Hematopoietic multipotent progenitor cell (in vitro differentiated cells): ENCODE measurements around the gene ORC2. TPM values are rescaled to one million over a fixed set of nuclear protein-coding genes. Genes with fewer than 3 reads are reported as not detected.
A peak's percentile ranks its signal among the peaks of the same experiment; 100 is the strongest.
"Not testable (repeated sequence)": the region's sequence is repeated elsewhere in the genome, so short reads cannot be mapped to it uniquely, and the experiment has no call there.

Source experiments
- DNase-seq, 3 donors: peaks; one replicate each; pipeline ENCODE4 v3.0.0-alpha.2; 2011 to 2015; ENCODE audit warnings: low read depth in 2 of 3, low spot score in 2 of 3
- total RNA-seq: library from RNA; depleted of rRNA; stranded (reverse); fragments of >200 nt; gene quantifications from one replicate; pipeline ENCODE4 v1.2.3, GENCODE V29; 2012

ORC2 gene
- total RNA-seq, 1 donor: 7.5 TPM

GRCh38 chr2:200943527-200944105 is 19.8 kb downstream of the ORC2 start:
- DNase-seq: no peak

GRCh38 chr2:200939832-200940231 is 23.6 kb downstream of the ORC2 start:
- no peak for DNase-seq

GRCh38 chr2:200930947-200931626 is 32.4 kb downstream of the ORC2 start:
- DNase-seq: no peak

GRCh38 chr2:200929334-200930249 is 33.9 kb downstream of the ORC2 start:
- DNase-seq: no peak

GRCh38 chr2:200922439-200922838 is 41.0 kb downstream of the ORC2 start:
- DNase-seq: no peak

- no peak for DNase-seq
These were observed 49.8 kb downstream of the ORC2 start for GRCh38 chr2:200913654-200914053.

GRCh38 chr2:200909958-200910357 is 53.5 kb downstream of the ORC2 start:
- no peak for DNase-seq

GRCh38 chr2:200905618-200906296 is 57.7 kb downstream of the ORC2 start:
- DNase-seq: peak in 2 of 3 donors; percentile 63 to 69

GRCh38 chr2:200901459-200902072 is 61.9 kb downstream of the ORC2 start:
- DNase-seq: peak; percentile 52 to 94 (median 88)

GRCh38 chr2:200899482-200899881 is 64.0 kb downstream of the ORC2 start:
- no peak for DNase-seq

- peak; percentile 94 to 99 (median 99) for DNase-seq
These were observed 74.5 kb downstream of the ORC2 start, which contains the start of the genes NIF3L1 and PPIL3 for GRCh38 chr2:200888704-200889625. Gene NIF3L1 (plus strand): TSS chr2:200889371. CDS start chr2:200891944, 2,573 bp downstream. Gene PPIL3 (minus strand): TSS chr2:200889077. CDS start chr2:200887615, 1,462 bp downstream.

- DNase-seq: not testable (repeated sequence)
These were observed 81.7 kb downstream of the ORC2 start for GRCh38 chr2:200881715-200882249.

- DNase-seq: no peak
These were observed 85.1 kb downstream of the ORC2 start for GRCh38 chr2:200878289-200878880.

- no peak for DNase-seq
These were observed 86.0 kb downstream of the ORC2 start for GRCh38 chr2:200877443-200877842.

GRCh38 chr2:200873560-200873959 is 89.9 kb downstream of the ORC2 start:
- no peak for DNase-seq

GRCh38 chr2:200871151-200871550 is 92.3 kb downstream of the ORC2 start:
- no peak for DNase-seq

- no peak for DNase-seq
These were observed 94.4 kb downstream of the ORC2 start for GRCh38 chr2:200869014-200869413.
